Hepatocyte (in vitro differentiated cells): Measurements from ENCODE around the gene SLC12A4. TPM values are rescaled to one million over a fixed set of nuclear protein-coding genes. Genes with fewer than 3 reads are reported as not detected.
"Not testable (repeated sequence)": the region's sequence is repeated elsewhere in the genome, so short reads cannot be mapped to it uniquely, and the experiment has no call there.

Experiments used
- DNase-seq: peaks from one replicate; pipeline ENCODE4 v3.0.0-alpha.2; 2016; ENCODE audit warnings: low spot score
- H2AFZ ChIP-seq: fragments of 200-600 bp; sonication (generic); 2 replicates; pipeline ENCODE4 v1.6.0; 2016; ENCODE audit warnings: antibody characterized with exemption, mild to moderate bottlenecking
- H3K27ac ChIP-seq: fragments of 200-600 bp; sonication (generic); 2 replicates; pipeline ENCODE4 v1.5.1; 2016; ENCODE audit warnings: mild to moderate bottlenecking
- H3K27me3 ChIP-seq: fragments of 200-600 bp; sonication (generic); 2 replicates; pipeline ENCODE4 v1.6.1; 2016
- H3K36me3 ChIP-seq: fragments of 200-600 bp; sonication (generic); replicated peaks from 2 replicates; pipeline ENCODE4 v1.5.1; 2016; ENCODE audit warnings: low read depth; ENCODE audit not compliant: insufficient read depth
- H3K4me1 ChIP-seq: fragments of 200-600 bp; sonication (generic); 2 replicates; pipeline ENCODE4 v1.5.1; 2016; ENCODE audit warnings: mild to moderate bottlenecking, moderate library complexity; ENCODE audit not compliant: insufficient read depth
- H3K4me2 ChIP-seq: fragments of 200-600 bp; sonication (generic); 2 replicates; pipeline ENCODE4 v1.6.0; 2016
- H3K4me3 ChIP-seq: fragments of 200-600 bp; sonication (generic); 2 replicates; pipeline ENCODE4 v1.5.1; 2016; ENCODE audit warnings: mild to moderate bottlenecking
- H3K79me2 ChIP-seq: fragments of 200-600 bp; sonication (generic); 2 replicates; pipeline ENCODE4 v1.6.0; 2017; ENCODE audit warnings: mild to moderate bottlenecking
- H3K9me2 ChIP-seq: fragments of 200-600 bp; sonication (generic); replicated peaks from 2 replicates; pipeline ENCODE4 v1.6.0; 2017; ENCODE audit warnings: mild to moderate bottlenecking; ENCODE audit not compliant: insufficient read depth
- H3K9me3 ChIP-seq: fragments of 200-600 bp; sonication (generic); 2 replicates; pipeline ENCODE4 v1.5.1; 2016; ENCODE audit warnings: low read depth, mild to moderate bottlenecking
- H4K20me1 ChIP-seq: fragments of 200-600 bp; sonication (generic); 2 replicates; pipeline ENCODE4 v1.6.0; 2016; ENCODE audit warnings: mild to moderate bottlenecking; ENCODE audit not compliant: insufficient read depth, poor library complexity, severe bottlenecking
- CTCF ChIP-seq: fragments of 200-600 bp; sonication (generic); IDR thresholded peaks from 2 replicates; pipeline ENCODE4 v1.5.1; 2016; ENCODE audit warnings: antibody characterized with exemption, mild to moderate bottlenecking; ENCODE audit not compliant: poor library complexity
- EZH2 ChIP-seq: fragments of 200-600 bp; sonication (generic); IDR thresholded peaks from 2 replicates; pipeline ENCODE4 v1.6.1; 2016; ENCODE audit warnings: antibody characterized with exemption, mild to moderate bottlenecking, borderline replicate concordance
- EZH2phosphoT487 ChIP-seq: fragments of 200-600 bp; sonication (generic); IDR thresholded peaks from one replicate; pipeline ENCODE4 v1.6.1; 2018; ENCODE audit warnings: antibody characterized with exemption, mild to moderate bottlenecking, low read depth, moderate library complexity; ENCODE audit not compliant: unreplicated experiment, severe bottlenecking
- WGBS: methylation state at CpG from one replicate; pipeline ENCODE4 v1.1.6; 2016; ENCODE audit warnings: low lambda C conversion rate; ENCODE audit errors: missing lambda C conversion rate; 5-methylcytosine and 5-hydroxymethylcytosine counted together
- polyA plus RNA-seq: library from polyadenylated mRNA; unstranded; fragments of >200 nt; fragmentation: Nextera tagmentation; extraction: Ambion mirVana; gene quantifications from 2 replicates; pipeline ENCODE4 v1.2.1, GENCODE V29; 2016
- total RNA-seq: library from RNA; depleted of rRNA; stranded (reverse); fragments of >200 nt; gene quantifications from 2 replicates; pipeline ENCODE4 v1.2.3, GENCODE V29; 2014

The SLC12A4 gene
- total RNA-seq = 23.7 and 55.2 TPM in 2 replicates
- polyA plus RNA-seq = 63.9 and 65.3 TPM in 2 replicates

- Histone ChIP-seq H3K79me2 (peaks cover 46% of the 10 kb centered on the region), H3K4me3 (peak within 1 kb of the TSS; percentile 94), H3K9me2 (no peaks in the 10 kb centered on the region), H3K4me1 (peaks cover 24% of the 10 kb centered on the region), H3K27ac (peak within 1 kb of the TSS; percentile 95), H3K4me2 (peak within 1 kb of the TSS; percentile 96), H4K20me1 (peaks cover 29% of the 10 kb centered on the region), H2AFZ (peak within 1 kb of the TSS; percentile 77), H3K9me3 (no peaks in the 10 kb centered on the region), H3K27me3 (no peaks in the 10 kb centered on the region), H3K36me3 (no peaks in the 10 kb centered on the region)
- no peak for TF ChIP-seq CTCF
- TF ChIP-seq EZH2phosphoT487 = no peak
- no peak for TF ChIP-seq EZH2
- DNase-seq = peak; percentile 94
- 21% methylated on average over 32 of the region's 78 CpGs for WGBS
Observed at GRCh38 chr16:67968400-67969253, at the start of gene SLC12A4. SLC12A4 (minus strand) TSS chr16:67968637; CDS start chr16:67968553, 84 bp downstream.

GRCh38 chr16:68015681-68016080 lies 47.2 kb upstream of the SLC12A4 start, which contains the start of gene DPEP2NB:
DPEP2NB (minus strand) TSS chr16:68015911; CDS start chr16:68015770, 141 bp downstream.
- Histone ChIP-seq H3K79me2 (no peaks in the 10 kb centered on the region), H3K4me2 (no peak within 1 kb of the TSS), H3K4me1 (no peaks in the 10 kb centered on the region), H3K27ac (no peak within 1 kb of the TSS), H3K9me3 (no peaks in the 10 kb centered on the region), H2AFZ (no peak within 1 kb of the TSS), H3K36me3 (no peaks in the 10 kb centered on the region), H3K27me3 (no peaks in the 10 kb centered on the region), H3K9me2 (no peaks in the 10 kb centered on the region), H4K20me1 (no peaks in the 10 kb centered on the region), H3K4me3 (no peak within 1 kb of the TSS)
- DNase-seq = no peak
- 96% methylated on average over 5 of the region's 5 CpGs for WGBS
- TF ChIP-seq EZH2phosphoT487 (no peak), CTCF (no peak), EZH2 (no peak)

GRCh38 chr16:68013440-68013839 lies 45.0 kb upstream of the SLC12A4 start:
- no peak overlapping the region for H2AFZ ChIP-seq
- WGBS = 85% methylated on average over 1 of the region's 1 CpG
- no peaks in the 10 kb centered on the region for H4K20me1 ChIP-seq
- no peak for DNase-seq
- H3K9me2 ChIP-seq = no peaks in the 10 kb centered on the region
- no peaks in the 10 kb centered on the region for H3K9me3 ChIP-seq
- H3K4me3 ChIP-seq = no peak overlapping the region
- H3K27ac ChIP-seq = no peak overlapping the region
- TF ChIP-seq EZH2 (no peak), EZH2phosphoT487 (no peak), CTCF (no peak)
- H3K4me2 ChIP-seq = no peak overlapping the region
- no peaks in the 10 kb centered on the region for H3K79me2 ChIP-seq
- H3K4me1 ChIP-seq = no peaks in the 10 kb centered on the region
- H3K27me3 ChIP-seq = no peaks in the 10 kb centered on the region
- no peaks in the 10 kb centered on the region for H3K36me3 ChIP-seq

- H3K9me3 ChIP-seq, H3K27me3 ChIP-seq, H3K36me3 ChIP-seq, H3K4me3 ChIP-seq, H4K20me1 ChIP-seq, H3K4me1 ChIP-seq, H3K4me2 ChIP-seq, H2AFZ ChIP-seq, DNase-seq, H3K79me2 ChIP-seq, H3K9me2 ChIP-seq, H3K27ac ChIP-seq: not testable (repeated sequence)
- 90% methylated on average over 4 of the region's 4 CpGs for WGBS
Observed at GRCh38 chr16:68009872-68010271, 41.4 kb upstream of the SLC12A4 start.
